H9 (cell line): ENCODE data around the gene PIGL. TPM values are rescaled to one million over a fixed set of nuclear protein-coding genes. Genes with fewer than 3 reads are reported as not detected.

ENCODE experiments used
- DNase-seq: peaks from one replicate; pipeline ENCODE4 v3.0.0-alpha.2; 2017
- H2AFZ ChIP-seq: one replicate; pipeline ENCODE4 v1.6.1; 2013; ENCODE audit warnings: mild to moderate bottlenecking, low read length, control low read depth, moderate library complexity
- H2AK5ac ChIP-seq: 2 replicates; pipeline ENCODE4 v1.6.1; 2013; ENCODE audit warnings: low read length, control low read depth, mixed read lengths; ENCODE audit not compliant: insufficient read length
- H2BK120ac ChIP-seq: one replicate; pipeline ENCODE4 v1.6.1; 2013; ENCODE audit warnings: low read depth, mild to moderate bottlenecking, low read length, control low read depth, inconsistent platforms; ENCODE audit not compliant: poor library complexity, severe bottlenecking
- H2BK12ac ChIP-seq: 2 replicates; pipeline ENCODE4 v1.6.1; 2013; ENCODE audit warnings: low read length, control low read depth, mixed read lengths, low read depth; ENCODE audit not compliant: insufficient read length
- H2BK15ac ChIP-seq: 2 replicates; pipeline ENCODE4 v1.6.1; 2013; ENCODE audit warnings: low read depth, low read length, control low read depth
- H2BK20ac ChIP-seq: one replicate; pipeline ENCODE4 v1.6.1; 2013; ENCODE audit warnings: low read depth, mild to moderate bottlenecking, low read length, control low read depth, inconsistent platforms; ENCODE audit not compliant: poor library complexity, severe bottlenecking
- H2BK5ac ChIP-seq: 2 replicates; pipeline ENCODE4 v1.6.1; 2013; ENCODE audit warnings: low read length, control low read depth, mixed read lengths; ENCODE audit not compliant: insufficient read length
- H3K14ac ChIP-seq: 2 replicates; pipeline ENCODE4 v1.6.1; 2013; ENCODE audit warnings: low read length, control low read depth; ENCODE audit not compliant: insufficient read depth
- H3K18ac ChIP-seq: 2 replicates; pipeline ENCODE4 v1.6.1; 2013; ENCODE audit warnings: low read depth, mild to moderate bottlenecking, mixed read lengths, low read length, control low read depth; ENCODE audit not compliant: insufficient read length
- H3K23ac ChIP-seq: 2 replicates; pipeline ENCODE4 v1.6.1; 2013; ENCODE audit warnings: low read length, control low read depth, mixed read lengths, low read depth; ENCODE audit not compliant: insufficient read length
- H3K23me2 ChIP-seq: 2 replicates; pipeline ENCODE4 v1.6.1; 2013; ENCODE audit warnings: low read depth, mild to moderate bottlenecking, mixed read lengths, low read length, control low read depth; ENCODE audit not compliant: insufficient read length, poor library complexity, severe bottlenecking
- H3K27ac ChIP-seq: 2 replicates; pipeline ENCODE4 v1.5.1; 2013; ENCODE audit warnings: low read length, control low read depth, mixed read lengths, low read depth; ENCODE audit not compliant: insufficient read length
- H3K27me3 ChIP-seq: 2 replicates; pipeline ENCODE4 v1.6.1; 2013; ENCODE audit warnings: low read length, control low read depth, inconsistent platforms; ENCODE audit not compliant: insufficient read depth
- H3K4ac ChIP-seq: 2 replicates; pipeline ENCODE4 v1.6.1; 2013; ENCODE audit warnings: low read depth, mild to moderate bottlenecking, control low read depth, inconsistent platforms, low read length, moderate library complexity
- H3K4me1 ChIP-seq: 2 replicates; pipeline ENCODE4 v1.6.1; 2013; ENCODE audit warnings: low read length, control low read depth, inconsistent platforms; ENCODE audit not compliant: insufficient read depth
- H3K4me2 ChIP-seq: 2 replicates; pipeline ENCODE4 v1.6.1; 2013; ENCODE audit warnings: low read length, control low read depth, mixed read lengths; ENCODE audit not compliant: insufficient read length, insufficient read depth
- H3K56ac ChIP-seq: 2 replicates; pipeline ENCODE4 v1.6.1; 2013; ENCODE audit warnings: low read depth, mild to moderate bottlenecking, mixed read lengths, low read length, control low read depth; ENCODE audit not compliant: insufficient read length
- H3K79me1 ChIP-seq: 2 replicates; pipeline ENCODE4 v1.6.1; 2013; ENCODE audit warnings: low read depth, mild to moderate bottlenecking, moderate library complexity, low read length, control low read depth, inconsistent platforms; ENCODE audit not compliant: insufficient read depth, poor library complexity, severe bottlenecking
- H3K79me2 ChIP-seq: 2 replicates; pipeline ENCODE4 v1.6.1; 2013; ENCODE audit warnings: low read length, control low read depth, inconsistent platforms; ENCODE audit not compliant: insufficient read depth
- H3K9ac ChIP-seq: 2 replicates; pipeline ENCODE4 v1.6.1; 2013; ENCODE audit warnings: low read length, control low read depth, mixed read lengths; ENCODE audit not compliant: insufficient read length; ENCODE audit errors: extremely low read depth
- H3K9me3 ChIP-seq: one replicate; pipeline ENCODE4 v1.6.1; 2013; ENCODE audit warnings: low read depth, low read length, inconsistent platforms; ENCODE audit not compliant: control insufficient read depth
- H3T11ph ChIP-seq: one replicate; pipeline ENCODE4 v1.6.1; 2013; ENCODE audit warnings: mild to moderate bottlenecking, low read length, control low read depth, inconsistent platforms
- H4K20me1 ChIP-seq: one replicate; pipeline ENCODE4 v1.6.1; 2013; ENCODE audit not compliant: control insufficient read depth, insufficient read length, insufficient read depth
- H4K5ac ChIP-seq: 2 replicates; pipeline ENCODE4 v1.6.1; 2013; ENCODE audit warnings: low read depth, mild to moderate bottlenecking, mixed read lengths, low read length, control low read depth; ENCODE audit not compliant: insufficient read length
- H4K8ac ChIP-seq: replicated peaks from 2 replicates; pipeline ENCODE4 v1.6.1; 2013; ENCODE audit warnings: low read length, control low read depth, mixed read lengths, low read depth; ENCODE audit not compliant: insufficient read length
- H4K91ac ChIP-seq: 2 replicates; pipeline ENCODE4 v1.6.1; 2013; ENCODE audit warnings: low read depth, mild to moderate bottlenecking, moderate library complexity, mixed read lengths, low read length, control low read depth; ENCODE audit not compliant: insufficient read length
- H3K27ac Mint-ChIP-seq, 3 experiments: 2 replicates in 2 of 3; 3 replicates in 1 of 3; pipeline ENCODE4 v1.8.0; 2020 to 2021; ENCODE audit warnings: mixed read lengths in 3 of 3, mild to moderate bottlenecking in 1 of 3, moderate library complexity in 1 of 3
- H3K27me3 Mint-ChIP-seq: 2 replicates; pipeline ENCODE4 v1.8.0; 2021; ENCODE audit warnings: low read depth, mild to moderate bottlenecking, moderate library complexity, mixed read lengths
- H3K36me3 Mint-ChIP-seq, 3 experiments: 2 replicates in 2 of 3; 3 replicates in 1 of 3; pipeline ENCODE4 v1.8.0; 2020 to 2021; ENCODE audit warnings: low read depth in 3 of 3, mixed read lengths in 3 of 3; ENCODE audit not compliant: insufficient read depth in 1 of 3
- H3K4me1 Mint-ChIP-seq, 2 experiments: 2 replicates each; pipeline ENCODE4 v1.8.0; 2020; ENCODE audit warnings: mixed read lengths in 2 of 2
- H3K4me3 Mint-ChIP-seq, 2 experiments: 2 replicates in 1 of 2; 3 replicates in 1 of 2; pipeline ENCODE4 v1.8.0; 2020 to 2021; ENCODE audit warnings: mild to moderate bottlenecking in 2 of 2, mixed read lengths in 2 of 2, moderate library complexity in 1 of 2
- H3K9me3 Mint-ChIP-seq, 2 experiments: 2 replicates in 1 of 2; 3 replicates in 1 of 2; pipeline ENCODE4 v1.8.0; 2020; ENCODE audit warnings: mild to moderate bottlenecking in 2 of 2, mixed read lengths in 2 of 2, moderate library complexity in 1 of 2
- WGBS: extraction: QIAGEN DNeasy Blood & Tissue Kit; methylation state at CpG from one replicate; pipeline ENCODE4 v1.1.7; 2013; ENCODE audit warnings: missing lambda C conversion rate, low lambda C conversion rate, mixed read lengths; ENCODE audit not compliant: insufficient read length; ENCODE audit errors: extremely low coverage; 5-methylcytosine and 5-hydroxymethylcytosine counted together
- total RNA-seq: library from RNA; stranded (reverse); gene quantifications from 2 replicates; pipeline ENCODE4 v1.2.1, GENCODE V29; 2021
- TF ChIP-seq, protein P1 (sequence below): fragments of 200-600 bp; sonication (generic); conservative IDR thresholded peaks from 3 replicates; pipeline ENCODE4 v1.8.0; 2021; ENCODE audit warnings: antibody characterized with exemption, mild to moderate bottlenecking

PIGL gene
- total RNA-seq, 1 experiment from 2014 or later, result 21.6 TPM

DNA sequence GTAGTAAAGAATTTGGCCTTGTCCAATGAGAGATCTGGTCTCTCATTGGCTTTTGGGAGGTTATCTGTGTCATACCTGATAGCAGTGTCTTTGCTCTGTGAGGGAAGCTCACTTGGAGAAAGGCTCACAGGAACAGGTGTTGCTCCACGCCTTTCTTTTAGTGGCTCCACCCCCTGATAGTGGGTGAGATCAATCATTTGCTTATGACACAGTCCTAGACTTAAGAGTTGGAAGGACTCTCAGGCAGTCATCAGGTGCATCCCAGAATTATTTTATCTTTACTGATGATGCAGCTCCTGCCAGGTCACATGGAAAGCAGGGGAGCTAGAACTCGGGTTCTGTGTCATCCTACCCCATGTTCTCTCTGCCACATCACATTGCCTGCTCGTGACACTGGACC lies 76.9 kb downstream of the PIGL start:
- H3K56ac ChIP-seq, result no peak overlapping the region
- Mint-ChIP-seq H3K36me3 (no peaks in the 10 kb centered on the region; a peak in 5 of 7 replicates), H3K4me3 (no peak overlapping the region), H3K27me3 (no peaks in the 10 kb centered on the region), H3K27ac (no peak overlapping the region), H3K4me1 (peaks cover 10 to 12% of the 10 kb centered on the region in 2 experiments), H3K9me3 (no peaks in the 10 kb centered on the region)
- no CpG with 5 or more reads among the region's 3 CpGs for WGBS
- H3K4ac ChIP-seq, result no peak overlapping the region
- H3K23ac ChIP-seq, result no peak overlapping the region
- H3K9me3 ChIP-seq, result no peaks in the 10 kb centered on the region
- H3K18ac ChIP-seq, result no peak overlapping the region
- DNase-seq, result no peak
- no peaks in the 10 kb centered on the region for H3K79me1 ChIP-seq
- no peak overlapping the region for H2BK120ac ChIP-seq
- no peak overlapping the region for H4K91ac ChIP-seq
- no peak overlapping the region for H2BK12ac ChIP-seq
- H3T11ph ChIP-seq, result no peak overlapping the region
- no peak overlapping the region for H4K5ac ChIP-seq
- H3K14ac ChIP-seq, result no peak overlapping the region
- H2AFZ ChIP-seq, result no peak overlapping the region
- no peak overlapping the region for H2BK15ac ChIP-seq
- no peaks in the 10 kb centered on the region for H3K4me1 ChIP-seq
- no peaks in the 10 kb centered on the region for H4K20me1 ChIP-seq
- no peak overlapping the region for H3K27ac ChIP-seq
- TF ChIP-seq, protein P1, sequence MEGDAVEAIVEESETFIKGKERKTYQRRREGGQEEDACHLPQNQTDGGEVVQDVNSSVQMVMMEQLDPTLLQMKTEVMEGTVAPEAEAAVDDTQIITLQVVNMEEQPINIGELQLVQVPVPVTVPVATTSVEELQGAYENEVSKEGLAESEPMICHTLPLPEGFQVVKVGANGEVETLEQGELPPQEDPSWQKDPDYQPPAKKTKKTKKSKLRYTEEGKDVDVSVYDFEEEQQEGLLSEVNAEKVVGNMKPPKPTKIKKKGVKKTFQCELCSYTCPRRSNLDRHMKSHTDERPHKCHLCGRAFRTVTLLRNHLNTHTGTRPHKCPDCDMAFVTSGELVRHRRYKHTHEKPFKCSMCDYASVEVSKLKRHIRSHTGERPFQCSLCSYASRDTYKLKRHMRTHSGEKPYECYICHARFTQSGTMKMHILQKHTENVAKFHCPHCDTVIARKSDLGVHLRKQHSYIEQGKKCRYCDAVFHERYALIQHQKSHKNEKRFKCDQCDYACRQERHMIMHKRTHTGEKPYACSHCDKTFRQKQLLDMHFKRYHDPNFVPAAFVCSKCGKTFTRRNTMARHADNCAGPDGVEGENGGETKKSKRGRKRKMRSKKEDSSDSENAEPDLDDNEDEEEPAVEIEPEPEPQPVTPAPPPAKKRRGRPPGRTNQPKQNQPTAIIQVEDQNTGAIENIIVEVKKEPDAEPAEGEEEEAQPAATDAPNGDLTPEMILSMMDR, result no peak
- no peak overlapping the region for H2AK5ac ChIP-seq
- no peak overlapping the region for H3K9ac ChIP-seq
- no peak overlapping the region for H3K4me2 ChIP-seq
- no peaks in the 10 kb centered on the region for H3K79me2 ChIP-seq
- no peaks in the 10 kb centered on the region for H3K27me3 ChIP-seq
- no peaks in the 10 kb centered on the region for H3K23me2 ChIP-seq
- no peak overlapping the region for H2BK5ac ChIP-seq
- no peak overlapping the region for H2BK20ac ChIP-seq
- H4K8ac ChIP-seq, result no peak overlapping the region
